Activated gamma-delta T cell (primary cell): ENCODE measurements around the gene RAB43.

Experiments used
- DNase-seq: peaks from one replicate; lab custom pipeline; 2025; lab: John Stamatoyannopoulos, UW

RAB43 gene

DNA sequence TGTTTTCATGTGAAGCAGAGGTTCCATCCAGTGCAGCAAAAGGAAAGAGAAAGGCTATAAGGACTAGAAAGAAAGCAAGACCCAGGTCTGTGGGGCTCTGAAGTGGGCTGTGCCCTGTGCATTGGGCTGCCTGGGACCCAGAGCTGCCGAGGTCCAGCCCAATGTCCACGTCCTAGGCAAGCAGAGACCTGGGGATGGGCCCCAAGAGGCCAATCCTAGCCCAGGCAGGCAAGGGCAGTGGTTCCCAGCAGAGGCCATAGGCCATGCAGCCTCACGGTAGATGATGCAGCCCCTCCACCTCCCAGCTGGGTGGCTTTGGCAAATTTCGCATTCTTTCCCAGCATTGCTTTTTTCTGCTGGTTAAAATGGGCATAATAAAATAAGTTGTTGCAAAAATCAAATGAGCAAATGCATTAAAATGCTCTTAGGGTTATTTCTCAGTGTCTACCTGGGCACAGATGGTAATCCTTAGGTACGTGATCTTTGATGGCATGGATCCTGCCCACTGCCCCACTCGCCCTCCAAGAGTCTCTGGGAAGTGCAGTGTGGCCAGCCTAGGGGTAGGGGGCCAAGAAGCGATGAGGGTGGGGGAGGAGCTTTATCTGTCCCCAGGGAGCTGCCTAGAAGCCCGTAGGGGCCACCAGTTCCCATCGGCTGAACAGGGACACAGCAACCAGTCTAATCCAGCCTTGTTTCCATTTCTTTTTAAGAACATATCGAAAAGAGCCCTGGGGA, 83.3 kb downstream of the RAB43 start:
- no peak for DNase-seq
